Epithelial cell of proximal tubule (primary cell): ENCODE measurements around the gene CES2. TPM values are rescaled to one million over a fixed set of nuclear protein-coding genes. Genes with fewer than 3 reads are reported as not detected.

Experiments
- DNase-seq: peaks from one replicate; pipeline ENCODE4 v3.0.0-alpha.2; 2011; ENCODE audit warnings: low read depth
- H3K4me3 ChIP-seq: 2 replicates; pipeline ENCODE4 v1.5.1; 2011; ENCODE audit warnings: low read depth, mild to moderate bottlenecking, low read length
- total RNA-seq: library from RNA; depleted of rRNA; stranded (reverse); fragments of >200 nt; gene quantifications from 2 replicates; pipeline ENCODE4 v1.2.3, GENCODE V29; 2015
- TF ChIP-seq, protein P1 (sequence below): conservative IDR thresholded peaks from 2 replicates; pipeline ENCODE4 v1.5.1; 2012; ENCODE audit warnings: low read depth, mild to moderate bottlenecking, low read length

Gene CES2
- total RNA-seq, 1 donor from 2014 or later = 20.9 TPM

DNA sequence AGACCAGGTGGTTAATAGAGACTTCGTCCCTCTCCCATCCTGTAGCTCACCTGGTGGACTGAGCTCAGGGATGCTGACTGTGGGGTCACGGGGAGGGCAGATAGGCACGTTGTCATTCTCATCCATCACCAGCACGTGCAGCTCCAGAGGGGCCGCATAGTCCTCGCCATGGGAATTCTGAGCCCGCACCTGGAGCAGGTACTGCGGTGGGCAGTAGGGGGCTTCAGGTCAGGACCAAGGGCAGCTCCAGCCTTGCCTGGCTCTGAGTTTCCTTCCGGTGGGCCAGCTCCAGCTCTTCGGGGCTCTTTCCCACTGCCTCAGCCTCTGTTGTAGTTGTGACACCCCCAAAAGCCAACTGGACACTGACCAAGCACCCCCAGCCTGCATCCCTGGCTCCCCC, 22.2 kb upstream of the CES2 start:
- DNase-seq = no peak
- TF ChIP-seq, protein P1, sequence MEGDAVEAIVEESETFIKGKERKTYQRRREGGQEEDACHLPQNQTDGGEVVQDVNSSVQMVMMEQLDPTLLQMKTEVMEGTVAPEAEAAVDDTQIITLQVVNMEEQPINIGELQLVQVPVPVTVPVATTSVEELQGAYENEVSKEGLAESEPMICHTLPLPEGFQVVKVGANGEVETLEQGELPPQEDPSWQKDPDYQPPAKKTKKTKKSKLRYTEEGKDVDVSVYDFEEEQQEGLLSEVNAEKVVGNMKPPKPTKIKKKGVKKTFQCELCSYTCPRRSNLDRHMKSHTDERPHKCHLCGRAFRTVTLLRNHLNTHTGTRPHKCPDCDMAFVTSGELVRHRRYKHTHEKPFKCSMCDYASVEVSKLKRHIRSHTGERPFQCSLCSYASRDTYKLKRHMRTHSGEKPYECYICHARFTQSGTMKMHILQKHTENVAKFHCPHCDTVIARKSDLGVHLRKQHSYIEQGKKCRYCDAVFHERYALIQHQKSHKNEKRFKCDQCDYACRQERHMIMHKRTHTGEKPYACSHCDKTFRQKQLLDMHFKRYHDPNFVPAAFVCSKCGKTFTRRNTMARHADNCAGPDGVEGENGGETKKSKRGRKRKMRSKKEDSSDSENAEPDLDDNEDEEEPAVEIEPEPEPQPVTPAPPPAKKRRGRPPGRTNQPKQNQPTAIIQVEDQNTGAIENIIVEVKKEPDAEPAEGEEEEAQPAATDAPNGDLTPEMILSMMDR = no peak
- no peak overlapping the region for H3K4me3 ChIP-seq

DNA sequence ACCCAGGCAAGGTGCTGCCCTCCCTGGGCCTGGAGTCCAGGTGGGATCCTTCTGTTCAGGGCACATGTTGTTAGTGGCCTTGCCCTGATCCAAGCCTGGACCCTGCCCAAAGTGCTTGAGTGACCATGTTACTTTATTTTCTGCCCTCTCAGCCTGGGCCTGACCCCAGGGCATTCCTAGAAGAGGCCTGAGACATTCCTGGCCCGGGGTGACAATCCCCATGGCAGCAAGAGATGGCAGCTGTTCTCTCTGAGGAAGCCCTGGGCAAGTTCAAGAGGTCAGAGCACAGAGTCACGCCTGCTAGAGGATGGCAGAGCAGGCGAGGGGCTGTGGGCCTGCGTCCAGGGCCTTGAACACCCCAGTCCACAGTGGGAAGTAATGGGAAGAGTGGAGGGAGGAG, 21.6 kb upstream of the CES2 start:
- TF ChIP-seq, protein P1 = no peak
- H3K4me3 ChIP-seq = no peak overlapping the region
- DNase-seq = no peak

DNA sequence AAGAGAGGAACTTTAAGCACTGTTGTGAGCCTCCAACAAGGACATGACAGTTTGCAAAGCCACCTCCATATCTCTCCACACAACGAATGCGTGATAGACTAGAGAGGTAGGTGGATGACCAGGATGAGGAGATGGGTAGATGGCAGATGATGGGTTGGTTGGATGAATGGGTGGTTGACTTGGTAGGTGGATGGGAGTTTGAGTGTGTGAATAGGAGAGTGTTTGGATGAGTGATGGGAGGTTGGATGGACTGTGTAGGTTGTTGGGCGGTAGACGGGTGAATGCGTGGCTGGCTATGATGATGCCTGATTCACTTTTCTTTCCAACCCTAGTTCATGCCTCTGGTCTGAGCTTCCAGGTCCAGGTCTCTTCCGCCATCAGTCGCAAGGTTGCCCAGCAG, 20.8 kb upstream of the CES2 start:
- DNase-seq = no peak
- H3K4me3 ChIP-seq = no peak overlapping the region
- TF ChIP-seq, protein P1 = no peak

DNA sequence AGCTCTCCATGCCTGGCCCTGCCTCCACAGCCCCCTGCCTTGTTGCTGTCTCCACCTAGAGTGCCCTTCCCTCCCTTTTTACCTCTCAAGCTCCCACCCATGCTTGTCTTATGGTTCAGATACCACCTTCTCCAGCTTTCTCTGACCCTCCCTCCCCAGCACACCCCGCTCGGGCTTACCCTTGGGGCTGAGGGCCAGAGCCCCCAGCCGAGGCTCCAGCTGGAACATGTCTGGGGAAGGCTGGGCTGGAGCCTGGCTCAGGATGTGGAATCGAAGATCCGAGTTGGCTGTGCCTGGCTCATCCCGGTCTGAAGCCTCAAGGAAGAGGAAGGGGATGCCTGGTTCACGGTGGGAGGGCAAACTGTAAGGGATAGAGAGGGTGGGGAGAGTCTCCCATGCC, 20.3 kb upstream of the CES2 start:
- H3K4me3 ChIP-seq = no peak overlapping the region
- no peak for DNase-seq
- TF ChIP-seq, protein P1 = no peak

DNA sequence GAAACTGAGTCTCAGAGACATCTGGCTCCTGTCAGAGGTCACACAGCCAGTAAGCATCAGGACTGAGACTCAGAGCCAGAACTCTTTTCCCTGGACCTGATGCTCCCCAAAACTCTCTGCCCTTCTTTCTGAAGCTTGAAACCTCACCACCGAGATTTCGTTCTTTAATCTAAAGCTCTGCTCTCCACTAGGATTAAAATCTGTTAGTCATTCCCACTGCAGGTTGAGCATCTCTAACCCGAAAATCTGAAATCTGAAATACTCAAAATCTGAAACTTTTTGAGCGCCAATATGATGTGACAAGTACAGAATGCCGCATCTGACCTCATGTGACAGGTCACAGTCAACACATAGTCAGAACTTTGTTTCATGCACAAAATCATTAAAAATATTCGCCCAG, 18.8 kb upstream of the CES2 start:
- H3K4me3 ChIP-seq = no peak overlapping the region
- TF ChIP-seq, protein P1 = no peak
- DNase-seq = no peak

DNA sequence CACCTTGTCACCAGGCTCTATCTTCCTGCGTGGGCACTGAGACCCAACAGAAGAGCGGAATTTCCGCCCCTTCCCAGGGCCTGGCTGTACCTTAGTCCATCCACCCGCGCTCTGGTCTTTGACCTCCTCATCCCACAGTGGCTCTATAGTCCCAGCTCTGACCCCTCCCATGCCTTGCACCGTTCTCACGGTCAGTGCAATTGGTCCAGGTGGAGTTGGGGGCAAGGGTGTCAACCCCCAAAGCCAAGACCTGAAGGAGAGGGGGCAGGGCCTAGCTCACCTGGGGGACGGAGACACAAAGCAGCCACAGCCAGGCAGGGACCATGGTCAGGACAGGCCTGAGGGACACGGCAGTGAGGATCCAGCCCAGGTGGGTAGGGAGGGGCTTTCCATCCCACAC, 17.6 kb upstream of the CES2 start:
- DNase-seq = no peak
- H3K4me3 ChIP-seq = peak overlapping the region; percentile 53
- TF ChIP-seq, protein P1 = no peak

DNA sequence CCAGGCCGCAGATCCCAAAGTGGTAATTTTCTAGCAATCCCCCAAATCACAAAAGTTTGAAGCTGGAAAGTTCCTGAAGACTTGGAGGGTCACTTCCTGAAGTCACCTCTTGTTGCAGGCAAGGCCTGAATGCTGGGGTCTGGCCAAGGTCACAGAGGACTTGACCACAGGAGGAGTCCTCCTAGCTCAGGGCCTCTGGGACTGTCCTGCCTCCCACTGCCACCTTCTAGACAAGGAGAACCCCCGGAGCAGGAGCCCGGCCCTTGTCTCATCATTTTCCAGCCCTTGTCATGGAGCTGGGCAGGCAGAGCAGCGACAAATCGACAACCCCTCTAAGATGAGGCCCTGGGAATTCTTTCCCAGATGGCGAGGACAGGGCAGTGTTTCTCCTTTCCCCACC, 17.0 kb upstream of the CES2 start:
- no peak for DNase-seq
- H3K4me3 ChIP-seq = peak overlapping the region; percentile 53
- TF ChIP-seq, protein P1 = no peak
